H9 (cell line): ENCODE data around the gene DDX39A. TPM values are rescaled to one million over a fixed set of nuclear protein-coding genes. Genes with fewer than 3 reads are reported as not detected.
"Not testable (repeated sequence)": the region's sequence is repeated elsewhere in the genome, so short reads cannot be mapped to it uniquely, and the experiment has no call there.

ENCODE experiments used
- DNase-seq: peaks from one replicate; pipeline ENCODE4 v3.0.0-alpha.2; 2017
- H2AFZ ChIP-seq: one replicate; pipeline ENCODE4 v1.6.1; 2013; ENCODE audit warnings: mild to moderate bottlenecking, low read length, control low read depth, moderate library complexity
- H2AK5ac ChIP-seq: 2 replicates; pipeline ENCODE4 v1.6.1; 2013; ENCODE audit warnings: low read length, control low read depth, mixed read lengths; ENCODE audit not compliant: insufficient read length
- H2BK120ac ChIP-seq: one replicate; pipeline ENCODE4 v1.6.1; 2013; ENCODE audit warnings: low read depth, mild to moderate bottlenecking, low read length, control low read depth, inconsistent platforms; ENCODE audit not compliant: poor library complexity, severe bottlenecking
- H2BK12ac ChIP-seq: 2 replicates; pipeline ENCODE4 v1.6.1; 2013; ENCODE audit warnings: low read length, control low read depth, mixed read lengths, low read depth; ENCODE audit not compliant: insufficient read length
- H2BK15ac ChIP-seq: 2 replicates; pipeline ENCODE4 v1.6.1; 2013; ENCODE audit warnings: low read depth, low read length, control low read depth
- H2BK20ac ChIP-seq: one replicate; pipeline ENCODE4 v1.6.1; 2013; ENCODE audit warnings: low read depth, mild to moderate bottlenecking, low read length, control low read depth, inconsistent platforms; ENCODE audit not compliant: poor library complexity, severe bottlenecking
- H2BK5ac ChIP-seq: 2 replicates; pipeline ENCODE4 v1.6.1; 2013; ENCODE audit warnings: low read length, control low read depth, mixed read lengths; ENCODE audit not compliant: insufficient read length
- H3K14ac ChIP-seq: 2 replicates; pipeline ENCODE4 v1.6.1; 2013; ENCODE audit warnings: low read length, control low read depth; ENCODE audit not compliant: insufficient read depth
- H3K18ac ChIP-seq: 2 replicates; pipeline ENCODE4 v1.6.1; 2013; ENCODE audit warnings: low read depth, mild to moderate bottlenecking, mixed read lengths, low read length, control low read depth; ENCODE audit not compliant: insufficient read length
- H3K23ac ChIP-seq: 2 replicates; pipeline ENCODE4 v1.6.1; 2013; ENCODE audit warnings: low read length, control low read depth, mixed read lengths, low read depth; ENCODE audit not compliant: insufficient read length
- H3K23me2 ChIP-seq: 2 replicates; pipeline ENCODE4 v1.6.1; 2013; ENCODE audit warnings: low read depth, mild to moderate bottlenecking, mixed read lengths, low read length, control low read depth; ENCODE audit not compliant: insufficient read length, poor library complexity, severe bottlenecking
- H3K27ac ChIP-seq: 2 replicates; pipeline ENCODE4 v1.5.1; 2013; ENCODE audit warnings: low read length, control low read depth, mixed read lengths, low read depth; ENCODE audit not compliant: insufficient read length
- H3K27me3 ChIP-seq: 2 replicates; pipeline ENCODE4 v1.6.1; 2013; ENCODE audit warnings: low read length, control low read depth, inconsistent platforms; ENCODE audit not compliant: insufficient read depth
- H3K4ac ChIP-seq: 2 replicates; pipeline ENCODE4 v1.6.1; 2013; ENCODE audit warnings: low read depth, mild to moderate bottlenecking, control low read depth, inconsistent platforms, low read length, moderate library complexity
- H3K4me1 ChIP-seq: 2 replicates; pipeline ENCODE4 v1.6.1; 2013; ENCODE audit warnings: low read length, control low read depth, inconsistent platforms; ENCODE audit not compliant: insufficient read depth
- H3K4me2 ChIP-seq: 2 replicates; pipeline ENCODE4 v1.6.1; 2013; ENCODE audit warnings: low read length, control low read depth, mixed read lengths; ENCODE audit not compliant: insufficient read length, insufficient read depth
- H3K56ac ChIP-seq: 2 replicates; pipeline ENCODE4 v1.6.1; 2013; ENCODE audit warnings: low read depth, mild to moderate bottlenecking, mixed read lengths, low read length, control low read depth; ENCODE audit not compliant: insufficient read length
- H3K79me1 ChIP-seq: 2 replicates; pipeline ENCODE4 v1.6.1; 2013; ENCODE audit warnings: low read depth, mild to moderate bottlenecking, moderate library complexity, low read length, control low read depth, inconsistent platforms; ENCODE audit not compliant: insufficient read depth, poor library complexity, severe bottlenecking
- H3K79me2 ChIP-seq: 2 replicates; pipeline ENCODE4 v1.6.1; 2013; ENCODE audit warnings: low read length, control low read depth, inconsistent platforms; ENCODE audit not compliant: insufficient read depth
- H3K9ac ChIP-seq: 2 replicates; pipeline ENCODE4 v1.6.1; 2013; ENCODE audit warnings: low read length, control low read depth, mixed read lengths; ENCODE audit not compliant: insufficient read length; ENCODE audit errors: extremely low read depth
- H3K9me3 ChIP-seq: one replicate; pipeline ENCODE4 v1.6.1; 2013; ENCODE audit warnings: low read depth, low read length, inconsistent platforms; ENCODE audit not compliant: control insufficient read depth
- H3T11ph ChIP-seq: one replicate; pipeline ENCODE4 v1.6.1; 2013; ENCODE audit warnings: mild to moderate bottlenecking, low read length, control low read depth, inconsistent platforms
- H4K20me1 ChIP-seq: one replicate; pipeline ENCODE4 v1.6.1; 2013; ENCODE audit not compliant: control insufficient read depth, insufficient read length, insufficient read depth
- H4K5ac ChIP-seq: 2 replicates; pipeline ENCODE4 v1.6.1; 2013; ENCODE audit warnings: low read depth, mild to moderate bottlenecking, mixed read lengths, low read length, control low read depth; ENCODE audit not compliant: insufficient read length
- H4K8ac ChIP-seq: replicated peaks from 2 replicates; pipeline ENCODE4 v1.6.1; 2013; ENCODE audit warnings: low read length, control low read depth, mixed read lengths, low read depth; ENCODE audit not compliant: insufficient read length
- H4K91ac ChIP-seq: 2 replicates; pipeline ENCODE4 v1.6.1; 2013; ENCODE audit warnings: low read depth, mild to moderate bottlenecking, moderate library complexity, mixed read lengths, low read length, control low read depth; ENCODE audit not compliant: insufficient read length
- H3K27ac Mint-ChIP-seq, 3 experiments: 2 replicates in 2 of 3; 3 replicates in 1 of 3; pipeline ENCODE4 v1.8.0; 2020 to 2021; ENCODE audit warnings: mixed read lengths in 3 of 3, mild to moderate bottlenecking in 1 of 3, moderate library complexity in 1 of 3
- H3K27me3 Mint-ChIP-seq: 2 replicates; pipeline ENCODE4 v1.8.0; 2021; ENCODE audit warnings: low read depth, mild to moderate bottlenecking, moderate library complexity, mixed read lengths
- H3K36me3 Mint-ChIP-seq, 3 experiments: 2 replicates in 2 of 3; 3 replicates in 1 of 3; pipeline ENCODE4 v1.8.0; 2020 to 2021; ENCODE audit warnings: low read depth in 3 of 3, mixed read lengths in 3 of 3; ENCODE audit not compliant: insufficient read depth in 1 of 3
- H3K4me1 Mint-ChIP-seq, 2 experiments: 2 replicates each; pipeline ENCODE4 v1.8.0; 2020; ENCODE audit warnings: mixed read lengths in 2 of 2
- H3K4me3 Mint-ChIP-seq, 2 experiments: 2 replicates in 1 of 2; 3 replicates in 1 of 2; pipeline ENCODE4 v1.8.0; 2020 to 2021; ENCODE audit warnings: mild to moderate bottlenecking in 2 of 2, mixed read lengths in 2 of 2, moderate library complexity in 1 of 2
- H3K9me3 Mint-ChIP-seq, 2 experiments: 2 replicates in 1 of 2; 3 replicates in 1 of 2; pipeline ENCODE4 v1.8.0; 2020; ENCODE audit warnings: mild to moderate bottlenecking in 2 of 2, mixed read lengths in 2 of 2, moderate library complexity in 1 of 2
- WGBS: extraction: QIAGEN DNeasy Blood & Tissue Kit; methylation state at CpG from one replicate; pipeline ENCODE4 v1.1.7; 2013; ENCODE audit warnings: missing lambda C conversion rate, low lambda C conversion rate, mixed read lengths; ENCODE audit not compliant: insufficient read length; ENCODE audit errors: extremely low coverage; 5-methylcytosine and 5-hydroxymethylcytosine counted together
- total RNA-seq: library from RNA; stranded (reverse); gene quantifications from 2 replicates; pipeline ENCODE4 v1.2.1, GENCODE V29; 2021
- TF ChIP-seq, protein P1 (sequence below): fragments of 200-600 bp; sonication (generic); conservative IDR thresholded peaks from 3 replicates; pipeline ENCODE4 v1.8.0; 2021; ENCODE audit warnings: antibody characterized with exemption, mild to moderate bottlenecking

The DDX39A gene
- total RNA-seq, 1 experiment from 2014 or later: 137 TPM

DNA sequence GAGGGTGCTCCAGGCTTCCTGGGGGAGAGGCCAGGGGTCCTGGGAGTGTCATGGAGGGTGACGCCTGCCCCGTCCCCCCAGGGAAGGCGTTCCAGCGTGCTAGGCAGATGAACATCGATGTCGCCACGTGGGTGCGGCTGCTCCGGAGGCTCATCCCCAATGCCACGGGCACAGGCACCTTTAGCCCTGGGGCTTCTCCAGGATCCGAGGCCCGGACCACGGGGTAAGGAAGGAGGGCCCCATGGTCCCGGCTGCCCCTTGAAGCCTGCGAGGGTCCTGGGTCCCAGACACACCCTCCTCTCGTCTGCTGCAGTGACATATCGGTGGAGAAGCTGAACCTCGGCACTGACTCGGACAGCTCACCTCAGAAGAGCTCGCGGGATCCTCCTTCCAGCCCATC is 44.6 kb upstream of the DDX39A start:
- Histone ChIP-seq H2AFZ (no peak overlapping the region), H2BK20ac (no peak overlapping the region), H4K8ac (no peak overlapping the region), H3K9me3 (no peaks in the 10 kb centered on the region), H3K4me1 (no peaks in the 10 kb centered on the region), H3K4me2 (no peak overlapping the region), H3K27me3 (no peaks in the 10 kb centered on the region), H3K56ac (no peak overlapping the region), H3K4ac (no peak overlapping the region), H3K79me2 (no peaks in the 10 kb centered on the region), H4K91ac (no peak overlapping the region), H2BK12ac (no peak overlapping the region), H3K27ac (no peak overlapping the region), H3K79me1 (no peaks in the 10 kb centered on the region), H3K14ac (no peak overlapping the region), H4K20me1 (no peaks in the 10 kb centered on the region), H3K18ac (no peak overlapping the region), H2AK5ac (no peak overlapping the region), H3K9ac (no peak overlapping the region), H2BK5ac (no peak overlapping the region), H3K23me2 (no peaks in the 10 kb centered on the region), H4K5ac (no peak overlapping the region), H2BK120ac (no peak overlapping the region), H3K23ac (no peak overlapping the region), H3T11ph (no peak overlapping the region), H2BK15ac (no peak overlapping the region)
- WGBS: no CpG with 5 or more reads among the region's 21 CpGs
- Mint-ChIP-seq H3K4me1 (no peaks in the 10 kb centered on the region), H3K9me3 (no peaks in the 10 kb centered on the region), H3K27ac (no peak overlapping the region), H3K27me3 (no peaks in the 10 kb centered on the region), H3K36me3 (peaks cover 19 to 69% (median 61%) of the 10 kb centered on the region in 3 experiments; a peak in 6 of 7 replicates), H3K4me3 (no peak overlapping the region)
- TF ChIP-seq, protein P1, sequence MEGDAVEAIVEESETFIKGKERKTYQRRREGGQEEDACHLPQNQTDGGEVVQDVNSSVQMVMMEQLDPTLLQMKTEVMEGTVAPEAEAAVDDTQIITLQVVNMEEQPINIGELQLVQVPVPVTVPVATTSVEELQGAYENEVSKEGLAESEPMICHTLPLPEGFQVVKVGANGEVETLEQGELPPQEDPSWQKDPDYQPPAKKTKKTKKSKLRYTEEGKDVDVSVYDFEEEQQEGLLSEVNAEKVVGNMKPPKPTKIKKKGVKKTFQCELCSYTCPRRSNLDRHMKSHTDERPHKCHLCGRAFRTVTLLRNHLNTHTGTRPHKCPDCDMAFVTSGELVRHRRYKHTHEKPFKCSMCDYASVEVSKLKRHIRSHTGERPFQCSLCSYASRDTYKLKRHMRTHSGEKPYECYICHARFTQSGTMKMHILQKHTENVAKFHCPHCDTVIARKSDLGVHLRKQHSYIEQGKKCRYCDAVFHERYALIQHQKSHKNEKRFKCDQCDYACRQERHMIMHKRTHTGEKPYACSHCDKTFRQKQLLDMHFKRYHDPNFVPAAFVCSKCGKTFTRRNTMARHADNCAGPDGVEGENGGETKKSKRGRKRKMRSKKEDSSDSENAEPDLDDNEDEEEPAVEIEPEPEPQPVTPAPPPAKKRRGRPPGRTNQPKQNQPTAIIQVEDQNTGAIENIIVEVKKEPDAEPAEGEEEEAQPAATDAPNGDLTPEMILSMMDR: no peak
- DNase-seq: no peak

GRCh38 chr19:14462401-14462800 is 43.3 kb upstream of the DDX39A start:
- not testable (repeated sequence) for H3K27ac ChIP-seq, H3K9me3 Mint-ChIP-seq, H3K27me3 Mint-ChIP-seq, H3K9ac ChIP-seq, H3K79me2 ChIP-seq, H3K27me3 ChIP-seq, H3K9me3 ChIP-seq, H3K4ac ChIP-seq, H3K4me2 ChIP-seq, H2BK15ac ChIP-seq, H2BK12ac ChIP-seq, H3K4me1 Mint-ChIP-seq, H3K18ac ChIP-seq, H3K23me2 ChIP-seq, DNase-seq, H2BK20ac ChIP-seq, H2BK120ac ChIP-seq, H2AFZ ChIP-seq, H4K91ac ChIP-seq, H3K4me3 Mint-ChIP-seq, H3K27ac Mint-ChIP-seq, H4K8ac ChIP-seq, H3K79me1 ChIP-seq, H3T11ph ChIP-seq, H2BK5ac ChIP-seq, H4K20me1 ChIP-seq, H3K14ac ChIP-seq, H3K23ac ChIP-seq, H3K56ac ChIP-seq, H3K4me1 ChIP-seq, H4K5ac ChIP-seq, H2AK5ac ChIP-seq
- peaks cover 19 to 65% (median 62%) of the 10 kb centered on the region in 3 experiments; a peak in 6 of 7 replicates for H3K36me3 Mint-ChIP-seq
- WGBS: no CpG with 5 or more reads among the region's 7 CpGs
